NCI-H82 (cell line): Measurements from ENCODE around the gene MBTD1.
"Not testable (repeated sequence)": the region's sequence is repeated elsewhere in the genome, so short reads cannot be mapped to it uniquely, and the experiment has no call there.

Experiments
- DNase-seq: peaks from one replicate; lab custom pipeline; 2025; lab: John Stamatoyannopoulos, UW

Gene MBTD1

GRCh38 chr17:51259564-51260236, at the start of gene MBTD1:
Gene MBTD1, minus strand, starts transcription at chr17:51260049. Its CDS starts 34,888 bp downstream, at chr17:51225161.
- peak; percentile 99 for DNase-seq

GRCh38 chr17:51305182-51305581, 45.3 kb upstream of the MBTD1 start:
- DNase-seq: no peak

- DNase-seq: no peak
Measured at GRCh38 chr17:51299859-51300258, 40.0 kb upstream of the MBTD1 start.

GRCh38 chr17:51298508-51299371, 38.9 kb upstream of the MBTD1 start:
- DNase-seq: peak; percentile 59

- not testable (repeated sequence) for DNase-seq
Measured at GRCh38 chr17:51294338-51294737, 34.5 kb upstream of the MBTD1 start.

- DNase-seq: no peak
Measured at GRCh38 chr17:51289696-51290111, 29.9 kb upstream of the MBTD1 start.

GRCh38 chr17:51287412-51287811, 27.6 kb upstream of the MBTD1 start:
- no peak for DNase-seq

GRCh38 chr17:51279183-51279582, 19.3 kb upstream of the MBTD1 start:
- no peak for DNase-seq

- DNase-seq: no peak
Measured at GRCh38 chr17:51275381-51275780, 15.5 kb upstream of the MBTD1 start.

GRCh38 chr17:51272812-51273211, 13.0 kb upstream of the MBTD1 start:
- no peak for DNase-seq

GRCh38 chr17:51270636-51271035, 10.8 kb upstream of the MBTD1 start:
- no peak for DNase-seq

GRCh38 chr17:51269991-51270390, 10.1 kb upstream of the MBTD1 start:
- no peak for DNase-seq

GRCh38 chr17:51264466-51264865, 4.6 kb upstream of the MBTD1 start:
- not testable (repeated sequence) for DNase-seq

- DNase-seq: no peak
Measured at GRCh38 chr17:51263006-51263405, 3.2 kb upstream of the MBTD1 start.

GRCh38 chr17:51261024-51261963, 1.4 kb upstream of the MBTD1 start:
- peak; percentile 85 for DNase-seq

GRCh38 chr17:51260237-51261023, 581 bp upstream of the MBTD1 start, which contains the start of gene UTP18:
Gene UTP18, plus strand, starts transcription at chr17:51260546. Its CDS starts 39 bp downstream, at chr17:51260585.
- peak; percentile 99 for DNase-seq

GRCh38 chr17:51258756-51259563, 889 bp downstream of the MBTD1 start:
- peak; percentile 63 for DNase-seq

GRCh38 chr17:51257150-51258081, 2.4 kb downstream of the MBTD1 start:
- DNase-seq: no peak

- no peak for DNase-seq
Measured at GRCh38 chr17:51256101-51256500, 3.7 kb downstream of the MBTD1 start.
